Testis (tissue), 2 donors: ENCODE measurements around the gene MLLT6.

Experiments
- CTCF ChIP-seq, 3 experiments: fragments of 450-650 bp in 2 of 3; fragments of 200-600 bp in 1 of 3; sonication (generic) in 1 of 3; IDR thresholded peaks; one replicate each; pipeline ENCODE4 v1.5.1; 2016 to 2019; ENCODE audit warnings: antibody characterized with exemption in 3 of 3, mild to moderate bottlenecking in 2 of 3, moderate library complexity in 1 of 3
- POLR2A ChIP-seq: fragments of 450-650 bp; IDR thresholded peaks from one replicate; pipeline ENCODE4 v1.6.1; 2017; ENCODE audit warnings: antibody characterized with exemption, mild to moderate bottlenecking, moderate library complexity

GRCh38 chr17:38715216-38715943, 10.3 kb downstream of the MLLT6 start:
- TF ChIP-seq CTCF (IDR thresholded peaks at IDR 0.05) = no peak
- TF ChIP-seq POLR2A = no peak
